IMR-90 (cell line): ENCODE results near the gene SEMA3E. TPM values are rescaled to one million over a fixed set of nuclear protein-coding genes. Genes with fewer than 3 reads are reported as not detected.
A peak's percentile ranks its signal among the peaks of the same experiment; 100 is the strongest.

Experiments
- ATAC-seq: fragments of 200-7000 bp; cut with Tn5 transposase; 2 replicates; pipeline ENCODE4 v1.9.1; 2020; ENCODE audit warnings: low read depth, mild to moderate bottlenecking, moderate library complexity
- BruUV-seq: library from RNA; stranded (reverse); fragments of 400-500 nt; replicated peaks from 2 replicates; lab custom pipeline; 2021; lab: Mats Ljungman, UMichigan
- CTCF ChIA-PET: fragments of 300-600 bp; formaldehyde crosslinking; extraction: SDS; loops from one replicate; lab custom pipeline; 2021; ENCODE audit warnings: antibody characterized with exemption; lab: Yijun Ruan, JAX
- POLR2A ChIA-PET: fragments of 300-600 bp; sonication (Branson Sonifier 250); formaldehyde crosslinking; loops from one replicate; lab custom pipeline; 2022; ENCODE audit warnings: antibody characterized with exemption; ENCODE audit not compliant: unreplicated experiment; lab: Charles Lee
- DNase-seq: peaks from one replicate; pipeline ENCODE4 v3.0.0; 2013
- H2AFZ ChIP-seq: replicated peaks from 2 replicates; pipeline ENCODE3; 2013; ENCODE audit warnings: low read length, mild to moderate bottlenecking; ENCODE audit not compliant: poor library complexity
- H2AK5ac ChIP-seq: 2 replicates; pipeline ENCODE4 v1.6.1; 2013; ENCODE audit warnings: low read depth, low read length, inconsistent platforms
- H2AK9ac ChIP-seq: replicated peaks from 2 replicates; pipeline ENCODE3; 2013; ENCODE audit warnings: mild to moderate bottlenecking, low read depth, low read length, moderate library complexity; ENCODE audit not compliant: poor library complexity
- H2BK120ac ChIP-seq: 2 replicates; pipeline ENCODE4 v1.6.1; 2013; ENCODE audit warnings: low read depth, low read length, inconsistent platforms
- H2BK15ac ChIP-seq: 3 replicates; pipeline ENCODE4 v1.6.1; 2013; ENCODE audit warnings: low read depth, low read length, inconsistent platforms
- H2BK20ac ChIP-seq: 2 replicates; pipeline ENCODE4 v1.6.1; 2013; ENCODE audit warnings: low read depth, mild to moderate bottlenecking, inconsistent platforms, low read length, moderate library complexity
- H2BK5ac ChIP-seq: 2 replicates; pipeline ENCODE4 v1.6.1; 2013; ENCODE audit warnings: mild to moderate bottlenecking, low read depth, low read length, inconsistent platforms; ENCODE audit not compliant: poor library complexity, severe bottlenecking
- H3K14ac ChIP-seq: replicated peaks from 2 replicates; pipeline ENCODE4 v1.6.1; 2013; ENCODE audit warnings: low read depth, low read length, inconsistent platforms
- H3K18ac ChIP-seq: 2 replicates; pipeline ENCODE4 v1.6.1; 2013; ENCODE audit warnings: low read depth, low read length, control low read depth
- H3K23ac ChIP-seq: 2 replicates; pipeline ENCODE4 v1.6.1; 2013; ENCODE audit warnings: low read depth, low read length, inconsistent platforms
- H3K27ac ChIP-seq: 2 replicates; pipeline ENCODE4 v1.5.1; 2013; ENCODE audit warnings: mild to moderate bottlenecking, control low read depth, low read length; ENCODE audit not compliant: insufficient read depth
- H3K27me3 ChIP-seq: 2 replicates; pipeline ENCODE4 v1.6.1; 2013; ENCODE audit warnings: low read length; ENCODE audit not compliant: control insufficient read depth, insufficient read depth
- H3K36me3 ChIP-seq: 2 replicates; pipeline ENCODE4 v1.6.1; 2013; ENCODE audit warnings: low read length, mixed read lengths; ENCODE audit not compliant: control insufficient read depth, insufficient read depth
- H3K4ac ChIP-seq: 2 replicates; pipeline ENCODE4 v1.6.1; 2013; ENCODE audit warnings: low read depth, low read length, inconsistent platforms
- H3K4me1 ChIP-seq: 2 replicates; pipeline ENCODE4 v1.6.1; 2013; ENCODE audit warnings: low read length, mixed read lengths; ENCODE audit not compliant: control insufficient read depth, insufficient read depth
- H3K4me2 ChIP-seq: 2 replicates; pipeline ENCODE4 v1.6.1; 2013; ENCODE audit warnings: low read depth, mild to moderate bottlenecking, control low read depth, low read length, moderate library complexity
- H3K4me3 ChIP-seq: 2 replicates; pipeline ENCODE4 v1.5.1; 2013; ENCODE audit warnings: low read depth, mild to moderate bottlenecking, control low read depth, low read length, moderate library complexity; ENCODE audit not compliant: insufficient read depth
- H3K56ac ChIP-seq: 2 replicates; pipeline ENCODE4 v1.6.1; 2013; ENCODE audit warnings: low read length, inconsistent platforms; ENCODE audit not compliant: insufficient read depth; ENCODE audit errors: extremely low read depth
- H3K79me1 ChIP-seq, 2 experiments: 2 replicates each; pipeline ENCODE4 v1.6.1; 2013; ENCODE audit warnings: low read length in 2 of 2, inconsistent platforms in 1 of 2, low read depth in 1 of 2
- H3K9ac ChIP-seq: 2 replicates; pipeline ENCODE4 v1.6.1; 2013; ENCODE audit warnings: low read depth, low read length, control low read depth
- H3K9me1 ChIP-seq: 2 replicates; pipeline ENCODE4 v1.6.1; 2013; ENCODE audit warnings: low read length, inconsistent platforms; ENCODE audit not compliant: insufficient read depth
- H3K9me3 ChIP-seq: 2 replicates; pipeline ENCODE4 v1.6.1; 2013; ENCODE audit warnings: low read length; ENCODE audit not compliant: control insufficient read depth, insufficient read depth
- H4K20me1 ChIP-seq: 2 replicates; pipeline ENCODE4 v1.6.1; 2013; ENCODE audit warnings: low read length, inconsistent platforms; ENCODE audit not compliant: insufficient read depth
- H4K5ac ChIP-seq: 2 replicates; pipeline ENCODE4 v1.6.1; 2013; ENCODE audit warnings: mild to moderate bottlenecking, low read depth, low read length, control low read depth
- H4K8ac ChIP-seq, 2 experiments: 2 replicates each; pipeline ENCODE4 v1.6.1; 2013; ENCODE audit warnings: low read depth in 2 of 2, low read length in 2 of 2, control low read depth in 1 of 2, inconsistent platforms in 1 of 2
- H4K91ac ChIP-seq: 2 replicates; pipeline ENCODE4 v1.6.1; 2013; ENCODE audit warnings: low read depth, low read length, inconsistent platforms; ENCODE audit not compliant: insufficient read depth
- CEBPB ChIP-seq: IDR thresholded peaks from 2 replicates; pipeline ENCODE4 v1.6.1; 2012; ENCODE audit warnings: low read depth, low read length, improper control_type of control experiment
- CHD1 ChIP-seq: IDR thresholded peaks from 2 replicates; pipeline ENCODE4 v1.6.1; 2012; ENCODE audit warnings: low read depth, low read length, improper control_type of control experiment
- CTCF ChIP-seq: conservative IDR thresholded peaks from 2 replicates; pipeline ENCODE4 v1.5.1; 2012; ENCODE audit warnings: mild to moderate bottlenecking, low read depth, low read length, improper control_type of control experiment
- ELK1 ChIP-seq: fragments of 150-350 bp; IDR thresholded peaks from 2 replicates; pipeline ENCODE4 v1.6.1; 2016; ENCODE audit warnings: low read depth, mild to moderate bottlenecking, low read length, moderate library complexity, borderline replicate concordance
- FOS ChIP-seq: fragments of 150-350 bp; IDR thresholded peaks from 2 replicates; pipeline ENCODE4 v1.6.1; 2016; ENCODE audit warnings: low read depth, low read length
- MAFK ChIP-seq: IDR thresholded peaks from 2 replicates; pipeline ENCODE4 v1.6.1; 2012; ENCODE audit warnings: low read depth, low read length, improper control_type of control experiment
- RAD21 ChIP-seq: IDR thresholded peaks from 2 replicates; pipeline ENCODE4 v1.6.1; 2012; ENCODE audit warnings: low read length, improper control_type of control experiment
- RCOR1 ChIP-seq: IDR thresholded peaks from 2 replicates; pipeline ENCODE4 v1.6.1; 2012; ENCODE audit warnings: mild to moderate bottlenecking, low read length, improper control_type of control experiment; ENCODE audit not compliant: insufficient replicate concordance
- WGBS, 2 experiments: methylation state at CpG; one replicate each; pipeline versions ENCODE4 v1.1.5 to v1.1.7; 2013; ENCODE audit warnings: missing lambda C conversion rate in 2 of 2; ENCODE audit not compliant: insufficient read length in 1 of 2; ENCODE audit errors: extremely low coverage in 2 of 2; 5-methylcytosine and 5-hydroxymethylcytosine counted together
- dilution Hi-C: fragments of 300-500 bp; cut with HindIII; formaldehyde crosslinking; loops from one replicate; pipeline ENCODE4 v1.14.3; 2018; ENCODE audit warnings: low sequenced_read_pairs; ENCODE audit not compliant: unreplicated experiment
- in situ Hi-C: fragments of 300-500 bp; cut with MboI; formaldehyde crosslinking; loops from 3 replicates; pipeline ENCODE4 v1.14.3; 2019; ENCODE audit warnings: low sequenced_read_pairs, inconsistent platforms, mixed read lengths
- intact Hi-C: fragments of 100-400 bp; cut with micrococcal nuclease; formaldehyde crosslinking; loops from 2 replicates; pipeline ENCODE4 v1.10.0; 2022
- polyA plus RNA-seq, 3 experiments: library from polyadenylated mRNA; depleted of rRNA; stranded (reverse); fragments of >200 nt; gene quantifications; 2 replicates each; pipeline ENCODE4 v1.2.3, GENCODE V29; 2012; ENCODE audit warnings: low replicate concordance in 1 of 3
- total RNA-seq: library from RNA; depleted of rRNA; stranded (reverse); fragments of >200 nt; gene quantifications from 2 replicates; pipeline ENCODE4 v1.2.3, GENCODE V29; 2012

SEMA3E gene
- total and polyA plus RNA-seq, 2 of the 4 experiments (the other 2 are of a cell fraction), result 0.31 to 0.72 TPM

GRCh38 chr7:83524277-83525075, 124.5 kb downstream of the SEMA3E start:
- H4K91ac ChIP-seq, result no peak overlapping the region
- ATAC-seq (peak; percentile 57; the same call in 1 of the 2 replicates), DNase-seq (peak; percentile 14)
- CTCF ChIA-PET, result no interaction called here
- no TSS peak for BruUV-seq
- H2AK9ac ChIP-seq, result no peak overlapping the region
- H2BK20ac ChIP-seq, result no peak overlapping the region
- H4K8ac ChIP-seq, result peak overlapping the region in 1 of 2 experiments; percentile 25; a peak in 2 of 4 replicates
- H3K4me2 ChIP-seq, result no peak overlapping the region
- H3K4ac ChIP-seq, result peak overlapping the region; percentile 35; the same call in 1 of the 2 replicates
- intact Hi-C loops (no loop called here), in situ Hi-C loops (no loop called here), dilution Hi-C loops (no loop called here)
- no peaks in the 10 kb centered on the region for H4K20me1 ChIP-seq
- no peaks in the 10 kb centered on the region; the same call in 1 of the 2 replicates for H3K9me1 ChIP-seq
- no peak overlapping the region for H3K9ac ChIP-seq
- no peaks in the 10 kb centered on the region for H3K79me1 ChIP-seq
- H2BK15ac ChIP-seq, result peak overlapping the region; percentile 23; the same call in 1 of the 3 replicates
- POLR2A ChIA-PET, result no interaction called here
- no CpG with 5 or more reads among the region's 4 CpGs for WGBS, 2 experiments
- peak overlapping the region; percentile 65 for H2AFZ ChIP-seq
- H3K4me3 ChIP-seq, result no peak overlapping the region
- no peak overlapping the region for H3K23ac ChIP-seq
- H2AK5ac ChIP-seq, result no peak overlapping the region
- H3K4me1 ChIP-seq, result peaks cover 2% of the 10 kb centered on the region; the same call in 1 of the 2 replicates
- H4K5ac ChIP-seq, result no peak overlapping the region
- H3K9me3 ChIP-seq, result no peaks in the 10 kb centered on the region
- peak overlapping the region; percentile 44; the same call in 1 of the 2 replicates for H2BK120ac ChIP-seq
- peak overlapping the region; percentile 39 for H2BK5ac ChIP-seq
- H3K36me3 ChIP-seq, result no peaks in the 10 kb centered on the region
- no peak overlapping the region; the same call in 1 of the 2 replicates for H3K18ac ChIP-seq
- no peak overlapping the region for H3K56ac ChIP-seq
- H3K27ac ChIP-seq, result no peak overlapping the region
- TF ChIP-seq FOS (no peak), CHD1 (no peak), MAFK (no peak), CTCF (no peak), RAD21 (no peak), RCOR1 (no peak), ELK1 (no peak), CEBPB (no peak)
- H3K27me3 ChIP-seq, result no peaks in the 10 kb centered on the region; the same call in 1 of the 2 replicates
- H3K14ac ChIP-seq, result no peak overlapping the region
